GM18520 (cell line): ENCODE measurements around the gene TTC39C.
"Not testable (repeated sequence)": the region's sequence is repeated elsewhere in the genome, so short reads cannot be mapped to it uniquely, and the experiment has no call there.

ENCODE experiments used
- ATAC-seq: cut with Tn5 transposase; IDR thresholded peaks from one replicate; pipeline ENCODE4 v1.9.1; 2021; ENCODE audit not compliant: unreplicated experiment

TTC39C gene

GRCh38 chr18:24015639-24016631 is 1.4 kb downstream of the TTC39C start:
- no peak for ATAC-seq

DNA sequence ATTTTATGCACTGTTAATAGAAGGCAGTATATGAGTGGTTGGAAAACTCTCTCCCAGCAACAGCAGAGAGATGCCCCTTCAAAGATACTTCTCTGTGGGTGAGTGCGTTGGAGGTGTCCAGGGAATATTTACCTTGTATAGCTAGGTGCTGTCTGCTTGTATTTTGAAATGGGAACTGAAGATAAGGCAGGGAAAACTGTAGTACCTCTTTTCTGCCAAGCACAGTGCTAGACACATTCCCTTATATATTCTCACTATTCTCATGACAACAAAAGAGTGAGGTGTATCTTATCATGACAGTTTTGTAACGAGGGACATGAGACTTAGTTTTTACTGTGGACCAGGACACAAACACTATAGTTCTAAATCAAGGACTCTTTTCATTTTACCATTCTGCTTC is 2.1 kb downstream of the TTC39C start:
- no peak for ATAC-seq

- ATAC-seq = no peak
Observed at GRCh38 chr18:24018299-24018886, 3.8 kb downstream of the TTC39C start.

- peak; percentile 92 for ATAC-seq
Observed at GRCh38 chr18:24019641-24020331, 5.2 kb downstream of the TTC39C start.

- ATAC-seq = no peak
Observed at GRCh38 chr18:24021505-24021904, 7.0 kb downstream of the TTC39C start.

GRCh38 chr18:24022161-24022560 is 7.6 kb downstream of the TTC39C start:
- no peak for ATAC-seq

DNA sequence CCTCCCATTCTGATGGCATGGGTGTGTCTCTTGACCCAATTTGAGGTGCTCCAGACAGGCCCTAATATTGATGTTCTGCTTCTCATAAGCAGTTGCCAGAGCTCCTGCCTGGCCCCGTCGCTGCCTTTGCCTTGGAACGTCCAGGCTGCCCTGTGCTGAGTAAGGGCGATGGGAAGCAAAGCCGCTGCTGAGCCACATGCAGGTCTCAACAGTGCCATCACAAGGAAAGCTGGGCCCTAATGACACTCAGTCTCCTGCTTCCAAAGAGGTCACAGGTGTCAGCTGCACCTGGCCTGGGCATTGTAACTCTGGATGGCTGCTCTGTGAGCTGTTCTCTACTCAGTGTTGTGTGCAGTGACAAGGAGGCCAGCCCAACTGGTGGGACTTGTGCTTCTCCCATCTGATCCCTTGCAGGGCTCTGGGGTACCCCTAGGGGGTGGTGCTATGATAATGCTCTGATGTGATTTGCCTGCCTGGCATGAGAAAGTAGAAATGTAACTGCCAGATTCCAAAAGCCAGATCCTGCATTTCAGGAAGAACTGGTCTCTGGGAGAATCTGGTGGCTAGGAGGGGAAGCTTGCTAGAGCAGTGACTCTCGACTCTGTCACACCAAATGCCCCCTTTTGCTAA is 8.7 kb downstream of the TTC39C start:
- ATAC-seq = no peak

DNA sequence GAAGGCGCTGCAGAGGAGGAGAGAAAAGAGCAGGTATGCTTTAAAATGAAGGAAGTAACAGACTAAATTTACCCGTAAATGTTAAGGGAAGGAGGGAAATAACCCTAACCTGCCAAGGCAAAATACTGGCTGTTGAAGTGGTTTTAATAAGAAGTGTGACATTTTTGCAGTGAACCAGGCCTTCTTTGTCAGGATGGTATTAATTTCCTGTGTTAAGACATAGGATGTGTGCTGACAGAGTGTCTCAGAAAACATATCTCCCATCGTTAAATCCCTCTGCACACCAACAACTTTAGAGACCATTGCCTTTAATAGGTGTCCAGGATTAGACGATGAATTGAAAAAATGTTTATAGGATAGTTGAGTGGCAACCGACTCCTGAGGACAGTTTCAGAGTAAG is 9.9 kb downstream of the TTC39C start:
- no peak for ATAC-seq

DNA sequence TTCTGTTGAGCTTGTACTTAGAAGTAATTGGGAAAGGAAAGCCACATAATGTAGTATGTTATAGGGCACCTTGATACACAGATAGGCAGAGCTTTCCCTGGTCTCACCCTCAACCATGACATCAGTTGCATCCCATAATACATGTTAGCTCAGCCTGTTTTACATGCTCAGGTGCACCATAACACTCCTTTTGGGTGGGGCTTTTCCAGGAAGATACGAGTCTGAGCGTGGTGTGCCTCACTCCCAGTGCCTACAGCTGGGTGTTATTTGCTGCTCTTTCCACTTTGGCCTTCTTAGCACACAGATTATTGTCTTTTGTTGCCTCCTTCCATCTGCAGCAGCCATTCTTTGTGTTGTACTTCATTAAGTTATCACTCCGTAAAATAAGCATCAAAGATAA is 11.9 kb downstream of the TTC39C start:
- no peak for ATAC-seq

GRCh38 chr18:24027156-24027827 is 12.7 kb downstream of the TTC39C start:
- no peak for ATAC-seq

GRCh38 chr18:24028946-24029345 is 14.4 kb downstream of the TTC39C start:
- ATAC-seq = not testable (repeated sequence)

DNA sequence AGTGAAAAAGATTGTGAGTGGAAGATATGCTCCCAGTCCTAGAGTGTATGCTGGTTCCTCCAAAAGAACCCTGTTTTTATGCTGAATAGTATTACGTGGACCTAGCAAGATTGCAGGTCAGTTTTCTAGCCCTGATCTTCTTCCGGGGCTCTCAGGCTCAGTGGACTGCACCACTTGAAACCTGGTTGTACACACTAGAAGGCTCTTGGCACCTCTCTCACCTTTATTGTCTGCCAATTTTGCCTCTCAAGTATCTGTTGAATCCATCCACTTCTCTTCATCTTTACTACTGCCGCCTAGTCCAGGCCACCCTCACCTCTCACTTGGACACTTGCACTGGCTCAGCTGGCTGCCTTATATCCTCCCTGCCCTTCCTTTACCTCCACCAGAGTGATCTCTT is 16.8 kb downstream of the TTC39C start:
- ATAC-seq = no peak

- ATAC-seq = peak; percentile 86
Observed at GRCh38 chr18:24031916-24032315, 17.4 kb downstream of the TTC39C start.

DNA sequence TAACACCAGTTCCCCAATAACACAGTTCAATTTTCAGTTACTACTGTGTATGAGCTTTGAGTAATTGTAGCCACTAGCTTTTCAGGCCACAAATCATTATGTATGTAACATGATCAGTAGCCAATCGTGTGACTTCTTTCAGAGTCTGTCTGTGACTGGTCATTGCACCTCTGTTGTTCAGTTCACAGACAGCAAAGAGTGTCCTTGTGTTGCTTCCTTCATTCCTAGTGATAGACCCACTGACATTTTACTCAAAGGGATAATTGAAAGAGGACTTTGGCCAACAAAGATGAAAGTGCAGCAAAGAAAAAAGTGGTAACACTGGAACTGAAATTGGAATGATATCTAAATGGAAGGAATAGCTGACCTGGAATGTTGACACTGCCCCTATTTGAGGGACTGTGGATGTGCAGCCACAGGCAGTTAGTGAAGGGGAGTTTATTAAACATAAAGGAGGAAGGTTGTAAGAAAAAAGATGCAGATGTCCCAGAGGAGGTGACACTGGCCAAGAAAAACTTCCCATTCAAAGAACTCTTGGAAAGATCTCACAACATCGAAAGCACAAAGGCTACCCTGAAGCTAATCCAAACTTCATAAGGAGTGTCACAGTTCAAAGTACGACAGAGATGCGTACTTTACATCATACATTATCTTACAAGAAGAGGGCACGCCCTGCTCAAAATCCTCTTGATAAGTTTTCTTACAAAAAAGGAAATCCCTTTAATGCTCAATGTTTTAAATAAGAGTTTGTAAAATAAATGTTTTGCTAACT is 19.3 kb downstream of the TTC39C start:
- no peak for ATAC-seq

- ATAC-seq = no peak
Observed at GRCh38 chr18:24035316-24035715, 20.8 kb downstream of the TTC39C start.

- ATAC-seq = no peak
Observed at GRCh38 chr18:24039671-24040070, 25.1 kb downstream of the TTC39C start.

- ATAC-seq = no peak
Observed at GRCh38 chr18:24041691-24042090, 27.1 kb downstream of the TTC39C start.

DNA sequence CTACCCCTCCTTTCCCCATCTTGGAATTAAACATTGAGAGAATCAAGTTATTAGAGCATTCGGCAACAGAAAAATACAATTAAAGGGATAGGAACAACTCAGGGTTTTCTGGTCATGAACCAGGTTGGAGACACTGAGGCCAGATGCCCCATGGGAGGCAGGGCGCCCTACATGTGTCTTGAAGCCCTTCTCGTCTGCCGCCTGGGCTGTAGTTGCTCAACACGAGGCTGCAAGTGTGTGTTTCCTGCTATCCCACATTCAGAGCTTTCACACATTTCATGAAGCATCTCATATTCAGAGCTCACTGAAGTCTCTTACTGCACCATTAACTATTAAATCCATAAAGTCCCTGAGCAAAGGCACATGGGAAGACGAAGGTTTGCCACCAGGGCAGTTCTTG is 28.8 kb downstream of the TTC39C start:
- ATAC-seq = no peak

DNA sequence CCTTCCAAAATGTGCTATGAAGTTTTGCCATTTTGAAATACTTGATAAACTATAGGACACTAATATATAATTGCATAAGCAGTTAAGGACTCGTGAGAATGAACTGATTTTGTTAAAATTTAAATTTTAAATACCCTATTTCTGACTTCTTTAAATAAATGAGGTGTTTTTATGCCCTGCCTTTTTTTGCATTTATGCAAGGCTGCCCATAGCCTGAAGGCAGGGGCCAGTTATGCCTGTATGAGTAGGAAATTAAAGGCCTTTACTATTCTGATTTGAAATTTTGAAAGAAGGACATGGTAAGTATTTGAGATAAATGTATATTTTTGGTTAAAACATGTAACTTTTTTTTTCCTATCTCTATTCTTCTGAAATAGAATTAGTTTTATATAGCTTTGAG is 33.7 kb downstream of the TTC39C start:
- ATAC-seq = no peak

- ATAC-seq = no peak
Observed at GRCh38 chr18:24049142-24049541, 34.6 kb downstream of the TTC39C start.
